GM21390 (cell line): Measurements from ENCODE around the gene THAP3.

Experiments
- ATAC-seq: cut with Tn5 transposase; IDR thresholded peaks from one replicate; pipeline ENCODE4 v1.9.1; 2021; ENCODE audit not compliant: unreplicated experiment

The THAP3 gene

DNA sequence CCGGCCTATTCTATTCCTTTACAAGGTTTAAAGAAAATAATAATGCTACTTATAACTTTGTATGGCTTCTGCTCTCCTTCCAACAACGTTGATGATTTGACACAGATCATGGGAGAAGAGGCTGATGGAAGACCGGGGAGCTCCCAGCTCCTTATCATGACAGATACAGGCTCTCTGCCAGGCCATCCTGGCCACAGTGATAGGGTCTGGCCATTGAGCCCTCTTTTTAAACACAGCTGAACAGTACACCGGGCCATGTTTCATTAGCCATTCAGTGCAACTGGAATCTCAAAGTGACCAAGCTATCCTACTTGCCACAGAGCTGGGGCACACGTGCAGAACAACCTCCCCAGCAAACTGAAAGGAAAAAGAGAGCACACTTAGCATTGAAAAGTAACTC, 42.0 kb downstream of the THAP3 start:
- no peak for ATAC-seq

DNA sequence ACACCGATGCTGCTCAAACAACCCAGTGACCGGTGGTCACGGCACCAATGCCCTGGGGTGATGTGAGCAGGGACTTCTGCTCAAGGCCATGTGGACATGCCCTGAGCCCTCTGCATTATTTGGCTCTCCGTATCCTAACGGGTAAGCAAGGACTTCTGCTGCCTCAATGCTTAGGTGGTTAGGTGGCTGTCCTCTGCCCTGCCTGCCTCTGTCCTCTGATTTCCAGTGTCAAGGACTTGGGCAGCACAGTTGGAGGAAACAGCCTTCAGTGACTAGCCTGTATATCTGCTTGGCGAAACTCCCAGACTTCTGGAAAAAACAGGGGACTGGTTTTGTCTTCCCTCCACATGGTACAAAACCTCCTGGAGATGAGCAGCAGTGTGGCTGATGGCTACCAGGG, 42.5 kb downstream of the THAP3 start:
- no peak for ATAC-seq

DNA sequence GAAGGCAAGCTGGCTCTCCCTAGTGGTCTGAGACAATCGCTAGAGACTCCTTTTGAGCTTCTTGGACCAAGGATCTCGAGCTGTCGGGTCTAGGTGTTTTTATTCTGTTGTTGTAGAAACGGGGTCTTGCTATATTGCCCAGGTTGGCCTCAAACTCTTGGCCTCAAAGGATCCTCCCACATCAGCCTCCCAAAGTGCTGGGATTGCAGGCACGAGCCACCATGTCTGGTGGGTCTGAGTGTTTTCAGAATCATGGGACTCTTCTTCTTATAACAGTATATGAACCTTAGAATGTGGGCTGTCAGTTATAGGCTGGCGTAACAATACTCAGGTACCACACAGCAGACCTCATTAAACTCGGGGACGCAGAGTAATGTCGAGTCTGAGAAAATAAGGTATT, 43.8 kb downstream of the THAP3 start:
- no peak for ATAC-seq

DNA sequence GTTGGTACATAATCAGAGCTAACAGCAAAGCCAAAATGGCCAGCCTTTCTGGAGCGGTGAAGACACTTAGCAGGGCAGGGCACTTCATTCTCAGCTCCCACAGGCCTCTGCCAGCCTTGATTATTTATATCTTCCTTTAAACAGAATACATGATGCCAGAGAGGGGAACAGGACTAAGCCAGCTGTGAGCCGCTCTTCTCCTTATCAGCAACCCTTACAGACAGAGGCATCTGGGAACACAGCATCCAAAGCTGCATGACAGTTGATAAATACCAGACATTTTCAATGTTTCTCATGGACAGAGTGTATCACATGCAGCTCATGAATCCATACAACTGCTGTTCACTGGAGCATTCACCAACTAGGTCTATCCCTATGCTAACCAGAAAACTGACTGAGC, 47.9 kb downstream of the THAP3 start:
- ATAC-seq: no peak

DNA sequence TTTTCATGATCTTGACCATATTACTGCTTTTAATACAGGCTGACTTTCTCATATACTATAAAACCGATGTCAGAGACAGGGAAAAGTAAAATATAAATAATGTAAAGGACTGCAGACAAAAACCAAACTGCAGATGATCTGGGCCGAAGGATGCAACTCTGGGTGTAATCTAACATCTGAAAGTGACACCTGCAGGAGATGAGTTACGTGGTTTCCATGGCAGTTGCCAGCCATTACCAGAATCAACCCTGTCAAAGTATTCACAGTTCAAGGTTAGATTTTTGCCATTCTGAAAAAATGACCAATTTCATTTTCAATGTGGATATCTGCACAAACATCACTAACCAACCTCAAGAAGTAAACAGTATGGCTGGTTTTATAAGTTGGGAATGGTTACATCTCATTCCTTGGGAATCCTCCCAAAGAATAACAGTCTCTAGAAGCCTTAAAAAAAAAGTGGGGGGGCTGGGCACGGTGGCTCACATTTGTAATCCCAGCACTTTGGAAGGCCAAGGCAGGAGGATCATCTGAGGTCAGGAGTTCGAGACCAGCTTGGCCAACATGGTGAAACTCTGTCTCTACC, 49.2 kb downstream of the THAP3 start:
- no peak for ATAC-seq

DNA sequence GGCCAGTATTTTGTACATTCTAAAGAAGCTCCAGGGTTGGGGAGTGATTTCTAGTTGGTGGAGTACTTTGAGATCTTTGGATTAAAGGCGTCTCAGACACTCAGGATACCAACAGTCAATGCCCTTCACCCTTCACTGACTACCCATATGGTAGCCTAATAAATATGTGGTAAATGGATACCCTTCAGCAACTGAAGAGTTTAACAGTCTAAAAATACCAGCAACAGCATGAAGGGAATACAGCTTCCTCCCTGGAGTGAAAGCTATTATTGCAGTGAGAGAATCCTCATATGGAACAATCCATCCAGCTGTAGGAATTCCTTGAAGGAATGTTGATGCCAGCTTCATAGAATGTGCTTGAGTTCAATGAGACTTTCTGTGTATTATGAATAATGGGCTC, 50.1 kb downstream of the THAP3 start:
- ATAC-seq: no peak

DNA sequence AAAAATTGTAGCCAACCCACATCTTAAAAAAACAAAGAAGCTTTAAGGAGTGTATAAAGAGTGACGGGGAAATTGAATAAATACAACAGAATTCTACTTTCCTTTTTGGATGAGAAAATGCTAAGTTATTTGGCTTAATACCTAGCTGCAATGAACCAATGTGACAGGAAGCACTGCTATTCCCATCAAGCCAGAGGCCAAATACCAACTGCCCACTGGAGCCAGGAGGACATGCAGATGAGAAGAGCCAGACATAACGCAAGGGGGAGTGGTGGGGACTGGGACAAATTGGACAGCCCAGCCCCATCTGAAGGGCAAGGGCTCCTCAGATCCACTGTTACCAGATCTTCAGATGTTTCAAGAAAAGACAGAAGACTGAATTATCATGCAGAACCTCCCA, 51.3 kb downstream of the THAP3 start:
- no peak for ATAC-seq
